DMS 273 treated with DMSO at 0.1 percent for 48 hours (cell line): ENCODE results near the gene USP22.

Experiments used
- DNase-seq: peaks from one replicate; lab custom pipeline; 2025; lab: John Stamatoyannopoulos, UW

USP22 gene

DNA sequence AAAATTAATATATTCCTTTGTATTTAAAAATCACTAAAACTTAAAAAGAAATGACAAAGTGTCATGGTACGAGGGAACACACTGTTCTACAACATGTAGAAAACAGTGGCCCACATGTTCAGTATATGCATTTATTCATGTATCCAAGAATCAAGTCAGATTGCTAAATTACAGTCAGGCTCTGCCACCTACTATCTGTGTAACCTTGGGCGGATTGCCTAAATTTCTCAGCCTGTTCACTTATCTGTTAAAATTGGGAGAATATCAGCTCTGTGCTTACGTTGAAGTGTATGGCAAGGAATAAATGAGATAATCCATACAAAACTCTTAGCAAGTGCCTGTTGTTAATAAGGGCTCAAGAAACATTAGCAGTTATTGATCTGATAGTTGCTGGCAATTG, 3.4 kb upstream of the USP22 start:
- no peak for DNase-seq

DNA sequence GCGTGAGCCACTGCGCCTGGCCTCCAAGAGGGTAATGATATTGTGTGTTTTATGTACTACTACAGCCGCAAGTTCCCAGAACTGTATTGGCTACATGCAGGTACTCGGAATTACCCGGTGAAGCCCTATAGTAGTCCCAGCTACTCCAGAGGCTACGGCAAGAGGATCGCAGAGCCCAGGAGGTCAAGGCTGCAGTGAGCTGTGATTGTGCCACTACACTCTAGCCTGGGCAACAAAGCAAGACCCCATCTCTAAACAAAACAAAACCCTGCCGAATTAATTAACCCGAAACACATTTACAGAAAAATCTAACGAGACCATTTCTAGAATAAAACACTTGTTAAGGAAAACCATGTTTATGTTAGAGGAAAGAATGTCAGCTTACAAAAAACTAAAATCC, 2.2 kb upstream of the USP22 start:
- no peak for DNase-seq

DNA sequence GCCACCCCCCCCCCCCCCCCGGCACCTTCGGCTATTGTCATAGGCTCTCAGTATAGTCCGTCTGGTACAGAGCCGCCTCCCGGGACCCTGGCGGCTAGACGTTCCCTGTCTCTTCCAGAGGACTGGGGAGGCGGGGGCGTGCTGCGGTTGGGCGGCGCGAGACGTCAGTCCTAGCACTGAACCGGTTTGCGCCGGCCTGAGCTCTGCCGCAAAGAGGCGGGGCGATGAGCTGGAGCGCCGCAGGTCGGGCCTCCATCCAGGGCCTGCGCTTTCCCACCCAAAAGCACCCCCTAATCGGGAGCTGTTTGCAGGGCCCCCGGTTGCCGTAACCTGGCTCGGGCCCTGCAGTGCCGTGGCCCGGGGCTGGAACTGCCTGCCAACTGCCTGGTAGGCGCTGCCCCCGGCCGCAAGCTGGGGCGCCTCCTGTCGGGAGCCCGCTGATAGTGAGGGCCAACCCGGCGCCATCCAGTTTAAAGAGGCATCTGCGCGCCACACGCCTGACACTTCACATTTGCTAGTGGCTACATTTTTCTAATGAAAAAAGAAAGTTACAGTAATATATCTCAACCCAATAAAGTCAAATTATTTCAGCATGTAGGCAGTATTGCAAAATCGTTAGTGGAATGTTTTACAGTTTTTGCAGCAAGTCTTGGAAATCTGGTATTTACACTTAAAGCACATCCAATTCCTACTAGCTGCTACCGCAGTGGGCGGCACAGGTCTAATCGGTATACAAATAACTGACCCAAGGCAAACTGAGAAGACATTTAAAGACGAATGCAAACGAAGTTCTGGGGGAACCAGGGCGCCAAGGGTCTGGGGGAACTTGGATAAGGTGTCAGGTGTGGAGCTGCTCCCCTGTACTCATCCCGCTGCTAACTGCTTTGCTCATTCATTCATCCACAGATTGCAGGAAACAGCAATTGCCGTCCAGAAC, 753 bp upstream of the USP22 start:
- DNase-seq: peak; percentile 92

DNA sequence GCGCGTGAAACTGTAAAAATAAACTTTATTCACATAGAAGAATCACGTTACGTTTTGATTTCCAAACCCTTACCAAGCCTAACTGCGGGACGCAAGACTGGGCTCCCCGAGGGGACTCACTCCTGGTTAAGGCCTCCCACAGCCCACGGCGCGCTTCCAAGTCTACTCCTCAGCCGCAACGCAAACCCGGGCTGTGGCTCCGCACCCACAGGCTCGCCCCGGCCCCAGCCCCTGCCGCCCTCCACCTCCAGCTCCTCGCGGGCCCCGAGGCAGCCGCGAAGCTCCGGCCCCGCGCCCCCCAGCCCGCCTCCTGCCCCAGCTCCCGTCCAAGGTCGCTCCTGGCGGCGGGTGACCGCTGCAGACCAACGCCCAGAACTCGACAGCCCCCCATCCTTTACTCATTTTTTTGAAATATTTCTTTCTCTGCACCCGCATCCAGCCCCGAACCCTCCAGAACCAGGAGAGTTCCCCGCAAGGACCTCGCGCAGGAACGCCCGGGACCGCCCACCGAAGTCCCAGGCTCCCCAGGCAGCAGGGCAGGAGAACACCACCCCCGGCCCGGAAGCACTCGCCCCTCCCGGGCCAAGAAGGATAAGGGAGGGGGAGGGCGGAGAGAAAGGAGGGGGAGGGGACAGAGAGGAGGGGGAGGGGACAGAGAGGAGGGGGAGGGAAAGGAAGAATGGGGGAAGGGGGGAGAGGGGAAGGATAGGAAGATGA, 912 bp downstream of the USP22 start:
- DNase-seq: no peak

DNA sequence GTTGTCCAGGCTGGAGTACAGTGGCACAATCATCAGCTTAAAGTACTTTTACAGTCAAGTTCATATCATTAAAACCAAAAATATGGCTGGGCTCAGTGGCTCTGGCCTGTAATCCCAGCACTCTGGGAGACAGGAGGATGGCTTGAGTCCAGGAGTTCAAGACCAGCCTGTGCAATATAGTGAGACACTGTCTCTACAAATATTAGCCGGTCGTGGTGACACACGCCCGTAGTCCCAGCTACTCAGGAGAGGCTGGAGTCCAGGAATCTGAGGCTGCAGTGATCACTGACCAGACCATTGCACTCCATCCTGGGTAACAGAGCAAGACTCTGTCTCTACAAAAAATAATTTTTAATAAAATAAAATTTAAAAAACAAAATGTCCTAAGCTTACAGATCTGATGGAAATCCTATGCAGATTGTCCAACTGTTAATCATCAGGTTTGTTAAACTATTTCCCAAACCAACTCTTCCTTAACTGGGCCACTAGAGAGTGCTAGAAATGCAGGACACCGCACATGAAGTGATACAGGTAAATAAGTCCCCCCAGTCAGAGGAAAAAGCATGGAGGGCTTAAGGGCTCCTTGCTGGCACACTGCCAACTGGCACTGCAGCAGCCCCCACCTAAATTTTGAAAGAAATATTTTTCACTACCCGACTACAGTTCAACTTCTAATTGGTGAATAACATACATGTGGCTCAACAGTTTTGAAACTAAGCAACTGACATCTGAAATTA, 2.8 kb downstream of the USP22 start:
- DNase-seq: peak; percentile 2

DNA sequence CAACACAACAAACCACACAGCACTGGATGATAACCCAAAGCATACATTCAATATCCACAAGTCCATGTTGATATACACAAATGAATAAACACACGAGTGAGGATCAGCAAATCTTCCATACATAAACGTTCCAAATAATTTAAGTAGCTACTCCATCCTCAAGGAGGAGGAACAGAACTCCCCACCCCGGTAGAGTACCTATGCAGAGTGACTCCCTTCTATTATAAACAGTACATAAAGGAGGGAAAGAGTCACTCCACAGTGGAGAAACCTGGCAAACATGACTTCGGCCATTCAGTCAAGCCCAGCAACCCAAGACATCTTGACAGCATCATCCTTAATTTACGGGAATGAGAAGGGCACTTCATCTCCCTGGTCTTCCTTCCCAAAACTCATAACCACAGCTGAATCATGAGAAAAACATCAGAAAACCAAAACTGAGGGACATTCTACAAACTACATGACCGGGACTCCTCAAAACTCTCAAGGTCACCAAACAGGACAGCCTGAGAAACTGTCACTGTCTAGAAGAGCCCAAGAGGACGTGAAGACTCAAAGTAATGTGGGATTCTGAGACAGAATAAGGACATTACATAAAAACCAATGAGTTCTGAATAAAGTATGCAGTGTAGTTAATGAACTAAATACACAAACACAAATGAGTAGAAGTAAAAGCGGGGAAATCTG, 5.6 kb downstream of the USP22 start:
- DNase-seq: no peak

DNA sequence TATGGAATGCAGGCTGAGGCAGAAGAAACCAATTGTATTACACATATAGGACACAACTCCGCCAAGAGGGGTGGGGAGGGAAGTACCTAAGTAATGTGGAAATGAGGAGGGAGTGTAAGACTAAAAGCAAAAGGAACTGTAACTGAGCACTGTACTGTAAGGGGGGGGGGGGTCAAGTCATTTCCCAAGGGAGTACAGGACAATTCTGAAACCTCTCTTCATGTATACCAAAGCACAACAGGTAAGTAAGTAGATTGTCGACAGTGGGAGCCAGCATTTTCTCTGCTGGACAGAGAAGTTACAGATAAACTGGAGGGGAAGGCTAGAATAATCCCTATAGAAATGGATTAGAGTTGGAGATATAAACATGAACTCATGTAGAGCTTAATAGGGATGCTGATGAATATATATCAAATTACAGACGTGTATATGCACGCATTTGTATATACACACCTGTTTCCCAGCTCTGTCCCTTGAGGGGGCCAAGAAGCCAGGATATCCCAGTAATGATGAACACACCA, 6.4 kb downstream of the USP22 start:
- DNase-seq: no peak

DNA sequence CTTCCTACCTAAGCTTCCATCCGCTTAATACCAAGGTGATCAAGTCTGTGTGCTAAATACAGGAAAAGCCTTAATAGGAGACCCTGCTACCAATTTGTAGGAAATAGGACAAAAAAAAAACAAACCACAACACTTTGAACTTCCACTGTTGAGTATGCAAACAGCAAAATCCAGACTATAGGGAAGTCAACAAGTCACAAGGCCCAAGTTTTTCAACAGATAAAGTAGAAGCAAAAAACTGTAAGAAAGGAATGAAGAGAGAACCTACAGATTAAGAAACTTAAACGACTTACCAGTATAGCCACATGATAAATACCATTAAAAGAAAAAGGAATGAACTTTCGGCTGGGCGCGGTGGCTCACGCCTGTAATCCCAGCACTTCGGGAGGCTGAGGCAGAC, 7.4 kb downstream of the USP22 start:
- DNase-seq: no peak

DNA sequence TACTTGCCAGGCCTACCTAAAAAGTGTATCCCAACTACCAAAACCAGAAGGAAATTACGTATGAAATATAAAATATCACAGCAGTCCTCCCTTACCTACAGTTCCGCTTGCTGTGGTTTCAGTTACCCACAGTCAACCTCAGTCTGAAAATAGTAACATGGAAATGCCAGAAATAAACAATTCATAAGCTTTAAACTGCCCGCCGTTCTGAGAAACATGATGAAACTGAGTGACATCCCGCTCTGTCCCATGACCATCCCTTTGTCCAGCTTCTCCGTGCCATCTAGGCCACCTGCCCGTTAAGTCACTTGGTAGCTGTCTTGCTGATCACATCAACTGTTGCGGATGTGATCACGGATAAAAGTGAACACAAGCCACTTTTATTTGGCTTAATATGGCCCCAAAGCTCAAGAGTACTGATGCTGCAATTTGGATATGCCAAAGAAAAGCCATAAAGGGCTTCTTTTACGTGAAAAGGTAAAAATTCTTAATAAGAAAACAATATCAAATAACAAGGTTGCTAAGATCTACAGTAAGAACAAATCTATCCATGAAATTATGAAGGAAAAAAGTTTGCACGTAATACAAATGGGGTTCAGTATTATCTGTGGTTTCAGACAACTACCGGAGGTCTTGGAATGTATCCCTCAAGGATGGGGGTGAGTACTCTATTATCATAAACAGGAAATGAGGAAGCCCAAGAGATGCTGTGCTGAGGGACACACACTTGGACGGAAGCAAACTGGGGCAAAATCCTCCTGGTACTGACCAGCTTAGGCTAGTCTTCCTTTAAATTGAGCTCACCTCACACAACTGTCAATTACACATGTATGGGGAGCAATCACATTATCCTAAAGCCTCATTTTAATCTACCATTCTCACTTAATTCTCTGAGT, 8.2 kb downstream of the USP22 start:
- no peak for DNase-seq

DNA sequence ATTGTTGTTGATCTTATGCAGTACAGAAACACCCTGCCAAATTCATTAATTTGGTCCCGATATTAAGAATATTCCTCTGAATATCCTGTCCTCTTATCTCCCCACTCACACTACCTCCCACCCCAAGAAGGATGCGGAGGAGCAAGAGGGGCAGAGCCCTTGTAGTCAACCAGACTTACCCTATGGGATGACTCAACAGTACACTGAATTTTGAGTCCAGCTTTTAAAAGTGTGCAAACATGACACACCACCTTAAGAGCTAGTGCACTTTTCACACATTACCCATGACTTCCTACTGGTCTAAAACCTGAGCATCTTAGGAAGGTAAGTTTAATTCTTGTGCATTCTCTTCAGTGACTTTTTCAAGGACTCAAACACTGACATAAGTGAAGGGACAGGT, 9.5 kb downstream of the USP22 start:
- DNase-seq: no peak

DNA sequence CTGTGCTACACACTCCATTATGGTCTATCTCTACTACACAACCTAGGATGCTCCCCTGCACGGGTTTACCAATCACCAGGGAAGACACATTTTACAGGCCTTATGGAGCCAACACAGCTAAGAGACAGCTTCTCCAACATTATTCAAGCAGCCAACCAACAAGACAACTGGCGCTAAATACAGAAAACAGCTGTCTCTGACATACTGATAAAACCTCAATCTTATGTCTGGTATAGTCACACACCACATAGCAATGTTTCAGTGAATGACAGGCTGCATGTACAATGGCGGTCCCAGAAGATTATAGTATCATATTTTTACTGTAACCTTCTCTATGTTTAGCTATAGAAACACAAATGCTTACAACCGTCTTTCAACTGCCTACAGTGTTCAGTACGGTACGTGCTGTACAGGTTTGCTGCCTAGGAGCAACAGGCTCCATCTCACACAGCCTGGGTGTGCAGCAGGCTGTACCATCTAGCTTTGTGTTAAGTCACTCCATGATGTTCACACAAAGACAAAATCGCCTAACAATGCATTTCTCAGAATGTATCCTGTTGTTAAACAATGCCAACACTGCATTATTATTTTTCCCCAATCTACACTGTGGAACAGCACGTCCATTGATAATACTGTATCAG, 10.9 kb downstream of the USP22 start:
- DNase-seq: no peak

DNA sequence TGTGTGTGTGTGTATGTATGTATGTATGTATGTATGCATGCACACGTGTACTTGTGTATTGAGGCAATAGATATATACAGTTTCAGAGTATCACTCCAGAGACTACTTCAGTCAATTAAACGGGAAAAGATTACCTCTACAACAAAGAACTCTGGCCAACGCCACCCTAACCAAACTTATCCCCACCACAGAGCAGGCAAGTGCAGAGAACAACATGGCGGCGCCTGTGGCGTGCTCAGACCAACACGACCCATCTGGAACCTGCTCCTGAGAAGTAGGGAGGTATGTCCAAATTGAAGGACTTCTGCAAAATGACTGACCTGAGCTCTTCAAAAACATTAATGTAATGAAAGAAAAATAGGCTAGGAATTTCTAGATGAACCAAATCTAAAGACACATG, 12.4 kb downstream of the USP22 start:
- DNase-seq: no peak

DNA sequence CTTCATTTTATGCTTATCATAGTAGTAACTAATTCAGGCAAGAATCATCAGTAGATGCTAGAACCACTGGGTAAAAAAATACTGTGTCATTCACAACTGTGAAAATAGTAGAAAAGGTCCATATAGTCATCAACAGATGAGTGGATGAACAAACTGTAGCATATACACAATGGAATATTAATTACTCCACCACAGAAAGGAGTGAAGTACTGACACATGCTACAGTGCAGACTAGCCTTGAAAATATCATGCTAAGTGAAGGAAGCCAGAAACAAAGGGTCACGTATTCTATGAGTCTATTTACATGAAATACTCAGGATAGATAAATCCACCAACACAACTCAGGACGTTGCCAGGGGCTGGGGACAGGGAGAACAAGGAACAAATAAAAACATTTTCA, 13.3 kb downstream of the USP22 start:
- no peak for DNase-seq

DNA sequence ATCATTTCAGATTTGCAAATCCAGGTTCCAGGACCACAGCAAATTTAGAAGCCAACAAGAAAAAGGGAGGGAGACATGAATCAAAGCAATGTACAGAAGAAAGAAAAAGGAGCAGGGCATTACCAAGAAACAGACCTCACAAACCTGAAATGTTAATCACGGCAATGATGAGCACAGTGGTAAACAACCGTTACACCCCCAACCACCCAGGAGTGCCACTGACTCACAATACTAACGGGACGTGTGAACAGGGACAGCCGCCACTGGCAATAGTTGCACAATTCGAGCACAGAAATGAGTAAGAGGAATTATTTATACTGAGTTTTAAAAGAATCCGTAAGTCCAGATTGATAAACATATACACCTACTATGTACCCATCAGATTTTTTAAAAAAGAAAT, 13.8 kb downstream of the USP22 start:
- DNase-seq: no peak

DNA sequence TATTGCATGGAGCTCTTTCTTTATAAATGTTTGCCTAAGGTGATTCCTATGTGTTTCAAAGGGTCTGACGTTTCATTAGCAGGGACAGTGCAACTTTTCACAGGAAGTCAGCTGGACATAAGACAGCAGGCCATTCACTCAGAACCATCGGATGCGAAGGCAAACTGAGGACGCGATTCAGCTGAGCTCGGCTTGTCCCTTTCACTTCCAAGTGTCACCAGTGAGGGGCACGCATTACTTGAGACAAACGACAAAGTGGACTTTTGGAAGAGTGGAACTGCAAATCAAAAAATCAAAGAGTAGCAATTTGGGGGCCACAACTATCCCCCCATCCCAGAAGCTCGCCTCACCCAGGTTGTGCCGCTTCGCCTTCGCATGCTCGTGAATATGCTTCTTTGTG, 14.6 kb downstream of the USP22 start:
- DNase-seq: no peak

DNA sequence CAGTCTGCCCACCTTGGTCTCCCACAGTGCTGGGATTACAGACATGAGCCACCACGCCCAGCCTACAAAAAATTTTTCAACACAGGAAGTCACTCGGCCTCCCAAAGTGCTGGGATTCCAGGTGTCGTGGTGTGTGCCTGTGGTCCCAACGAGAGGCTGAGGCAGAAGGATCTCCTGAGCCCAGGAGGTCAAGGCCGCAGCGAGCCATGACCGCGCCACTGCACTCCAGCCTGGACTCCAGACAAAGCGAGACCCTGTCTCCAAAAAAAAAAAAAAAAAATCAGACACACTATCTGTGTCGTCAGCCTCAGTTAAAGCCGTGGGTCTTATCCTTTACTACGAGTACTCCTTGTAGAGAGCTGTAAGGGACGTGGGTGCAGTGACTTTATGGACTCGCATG, 15.8 kb downstream of the USP22 start:
- DNase-seq: no peak

DNA sequence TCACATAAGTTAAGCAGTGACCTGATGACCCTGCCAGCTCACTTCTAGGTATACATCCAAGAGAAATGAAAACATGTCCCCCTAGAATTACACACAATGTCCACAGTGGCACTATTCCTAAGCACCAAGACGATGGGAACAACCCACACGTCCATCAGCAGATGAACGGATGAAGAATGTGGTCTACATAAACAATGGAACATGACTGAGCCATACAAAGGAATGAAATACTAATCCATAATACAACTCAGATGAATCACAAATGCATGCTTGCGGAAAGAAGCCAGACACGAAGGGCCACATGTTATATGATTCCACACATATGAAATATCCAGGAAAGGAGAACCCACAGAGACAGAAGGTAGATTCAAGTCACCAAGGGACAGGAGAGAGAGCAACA, 17.4 kb downstream of the USP22 start:
- no peak for DNase-seq

DNA sequence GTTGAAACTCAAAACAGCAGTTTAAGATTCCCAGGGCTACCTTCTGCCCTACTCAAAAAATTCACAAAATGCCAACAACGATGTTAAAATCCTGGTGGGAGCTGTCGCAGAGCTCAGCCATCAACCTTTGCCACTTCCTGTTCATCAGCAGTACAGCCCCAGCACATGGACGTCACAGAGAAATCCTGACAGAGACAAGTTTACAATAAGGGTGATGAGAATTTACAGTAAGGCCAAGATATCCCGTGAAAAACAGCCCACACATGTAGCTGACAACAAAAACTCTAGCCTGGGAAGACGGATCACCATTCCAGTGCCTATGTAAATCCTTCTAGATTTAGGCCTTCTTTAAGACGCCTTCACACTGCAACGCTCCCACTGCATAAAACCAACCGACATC, 18.8 kb downstream of the USP22 start:
- DNase-seq: no peak

DNA sequence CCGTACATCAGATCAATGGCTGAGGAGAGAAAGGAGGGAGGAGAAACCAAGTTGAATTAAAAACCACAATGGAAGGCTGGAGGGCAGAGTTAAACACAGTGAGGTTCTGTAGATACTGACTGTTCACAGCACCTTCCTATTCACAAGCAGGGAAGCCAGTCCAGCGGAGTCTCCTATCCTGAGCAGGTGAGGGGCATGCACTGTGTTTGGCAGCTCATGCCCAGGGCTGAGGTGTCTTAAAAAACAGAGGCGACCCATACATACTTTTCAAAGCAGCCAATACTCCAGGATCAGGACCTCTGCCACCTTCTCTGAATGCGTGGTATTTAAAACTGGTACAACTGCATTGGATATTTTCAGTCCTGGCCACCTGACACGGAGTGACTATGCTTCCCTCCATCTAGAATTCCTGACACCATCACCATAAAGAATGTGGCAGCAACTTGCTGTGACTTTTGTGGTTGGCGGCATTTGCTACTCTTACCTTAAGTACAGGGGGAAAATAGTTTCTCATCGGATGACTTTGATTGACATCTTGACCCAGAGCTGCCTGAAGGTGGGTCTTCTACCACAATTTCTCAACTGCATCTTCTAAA, 21.5 kb downstream of the USP22 start:
- no peak for DNase-seq

DNA sequence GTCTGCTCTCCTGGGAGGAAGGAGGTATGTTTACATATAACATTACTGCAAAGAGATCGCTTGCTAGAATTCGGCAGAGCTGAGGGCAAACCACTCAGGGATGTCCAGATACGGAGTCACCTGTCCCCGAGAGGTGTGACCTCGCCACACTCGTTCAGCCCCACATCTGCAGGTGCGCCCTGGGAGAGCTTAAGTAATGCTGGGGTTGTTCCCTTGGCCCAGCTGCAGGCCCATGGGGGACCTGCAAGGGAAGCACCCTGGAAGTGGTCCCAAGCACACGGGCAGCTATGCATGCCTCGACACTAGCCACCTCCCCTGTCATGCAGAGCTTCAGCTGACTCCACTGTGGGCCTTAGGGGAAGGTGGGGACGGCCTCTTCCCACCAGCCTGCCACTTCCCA, 22.2 kb downstream of the USP22 start:
- DNase-seq: no peak
